GM12872 (cell line): Measurements from ENCODE around the gene ID3.

Source experiments
- CTCF ChIP-seq: IDR thresholded peaks from 3 replicates; pipeline ENCODE4 v1.5.1; 2011; ENCODE audit warnings: low read depth, mild to moderate bottlenecking, low read length, moderate library complexity; ENCODE audit not compliant: insufficient read depth

Gene ID3

GRCh38 chr1:23537296-23537973, 21.9 kb downstream of the ID3 start:
- TF ChIP-seq CTCF = no peak

- TF ChIP-seq CTCF = no peak
Measured at GRCh38 chr1:23533246-23534023, 25.9 kb downstream of the ID3 start.

GRCh38 chr1:23531562-23532094, 27.7 kb downstream of the ID3 start:
- TF ChIP-seq CTCF = no peak

- TF ChIP-seq CTCF = 0 out of 3 replicates have a peak, but pooled peaks have one; percentile 14
Measured at GRCh38 chr1:23530747-23531561, 28.3 kb downstream of the ID3 start, which contains the start of gene E2F2. TSS of gene E2F2 (minus strand) at chr1:23531233. CDS start at chr1:23530793, 440 bp downstream.

GRCh38 chr1:23530087-23530746, 29.1 kb downstream of the ID3 start:
- no peak for TF ChIP-seq CTCF

GRCh38 chr1:23529146-23530086, 29.9 kb downstream of the ID3 start:
- no peak for TF ChIP-seq CTCF
